Measurements from ENCODE around the gene TRIP13.

The TRIP13 gene

GRCh38 chr5:955886-956761, 63.4 kb downstream of the TRIP13 start:
- no peak for DNase-seq (ENCODE audit: low spot score)

GRCh38 chr5:956941-957747, 64.5 kb downstream of the TRIP13 start:
- no peak for DNase-seq (ENCODE audit: low spot score)

GRCh38 chr5:957748-958485, 65.2 kb downstream of the TRIP13 start:
- DNase-seq (ENCODE audit: low spot score): no peak

- no peak for DNase-seq (ENCODE audit: low spot score)
Measured at GRCh38 chr5:958701-959571, 66.3 kb downstream of the TRIP13 start.

- DNase-seq (ENCODE audit: low spot score): no peak
Measured at GRCh38 chr5:959581-960531, 67.2 kb downstream of the TRIP13 start.

GRCh38 chr5:960551-960950, 67.9 kb downstream of the TRIP13 start:
- no peak for DNase-seq (ENCODE audit: low spot score)

GRCh38 chr5:961002-961710, 68.5 kb downstream of the TRIP13 start:
- no peak for DNase-seq (ENCODE audit: low spot score)

- no peak for DNase-seq (ENCODE audit: low spot score)
Measured at GRCh38 chr5:961711-962240, 69.1 kb downstream of the TRIP13 start.

GRCh38 chr5:962386-962785, 69.7 kb downstream of the TRIP13 start:
- no peak for DNase-seq (ENCODE audit: low spot score)

- DNase-seq (ENCODE audit: low spot score): no peak
Measured at GRCh38 chr5:962801-963200, 70.1 kb downstream of the TRIP13 start.

GRCh38 chr5:963310-963672, 70.6 kb downstream of the TRIP13 start:
- no peak for DNase-seq (ENCODE audit: low spot score)

- no peak for DNase-seq (ENCODE audit: low spot score)
Measured at GRCh38 chr5:963673-964531, 71.2 kb downstream of the TRIP13 start.

GRCh38 chr5:964821-965220, 72.1 kb downstream of the TRIP13 start:
- no peak for DNase-seq (ENCODE audit: low spot score)

GRCh38 chr5:965604-966344, 73.1 kb downstream of the TRIP13 start:
- DNase-seq (ENCODE audit: low spot score): no peak

GRCh38 chr5:966345-966710, 73.6 kb downstream of the TRIP13 start:
- DNase-seq (ENCODE audit: low spot score): no peak

- DNase-seq (ENCODE audit: low spot score): no peak
Measured at GRCh38 chr5:966941-967340, 74.3 kb downstream of the TRIP13 start.

Data from pons (tissue), 1 donor.